Astrocyte (in vitro differentiated cells and primary cell): ENCODE results near the gene HK3. TPM values are rescaled to one million over a fixed set of nuclear protein-coding genes. Genes with fewer than 3 reads are reported as not detected.

Source experiments
- DNase-seq: peaks from one replicate; pipeline ENCODE4 v3.0.0-alpha.2; 2010; ENCODE audit warnings: low read depth
- FAIRE-seq: peaks from 2 replicates; lab custom pipeline; 2011; peaks lifted over from hg19 to GRCh38; lab: Jason Lieb, UNC
- H2AFZ ChIP-seq: 2 replicates; pipeline ENCODE4 v1.6.0; 2012; ENCODE audit warnings: low read depth, low read length, inconsistent platforms
- H3K27ac ChIP-seq: 2 replicates; pipeline ENCODE4 v1.5.1; 2011; ENCODE audit warnings: low read depth, low read length, inconsistent platforms
- H3K27me3 ChIP-seq: 2 replicates; pipeline ENCODE4 v1.6.0; 2011; ENCODE audit warnings: low read length, inconsistent platforms; ENCODE audit not compliant: insufficient read depth
- H3K36me3 ChIP-seq: 2 replicates; pipeline ENCODE4 v1.5.1; 2011; ENCODE audit warnings: low read length, inconsistent platforms; ENCODE audit not compliant: insufficient read depth
- H3K4me1 ChIP-seq: 2 replicates; pipeline ENCODE4 v1.5.1; 2011; ENCODE audit warnings: low read length, inconsistent platforms; ENCODE audit not compliant: insufficient read depth
- H3K4me2 ChIP-seq: 2 replicates; pipeline ENCODE4 v1.6.0; 2012; ENCODE audit warnings: low read length, inconsistent platforms
- H3K4me3 ChIP-seq: 2 replicates; pipeline ENCODE4 v1.5.1; 2011; ENCODE audit warnings: low read depth, mild to moderate bottlenecking, low read length, inconsistent platforms; ENCODE audit not compliant: insufficient read depth
- H3K79me2 ChIP-seq: 2 replicates; pipeline ENCODE4 v1.6.0; 2012; ENCODE audit warnings: mild to moderate bottlenecking, low read length, inconsistent platforms; ENCODE audit not compliant: insufficient read depth
- H3K9ac ChIP-seq: 2 replicates; pipeline ENCODE4 v1.6.0; 2012; ENCODE audit warnings: mild to moderate bottlenecking, low read length, inconsistent platforms
- H3K9me3 ChIP-seq: 2 replicates; pipeline ENCODE4 v1.5.1; 2012; ENCODE audit warnings: low read depth, mild to moderate bottlenecking, low read length, inconsistent platforms; ENCODE audit not compliant: insufficient read depth
- H4K20me1 ChIP-seq: 2 replicates; pipeline ENCODE4 v1.6.0; 2012; ENCODE audit warnings: low read length, inconsistent platforms; ENCODE audit not compliant: insufficient read depth
- H3K27ac Mint-ChIP-seq: one replicate; pipeline ENCODE4 v1.8.0; 2021; ENCODE audit warnings: mild to moderate bottlenecking, mixed read lengths; ENCODE audit not compliant: unreplicated experiment
- H3K27me3 Mint-ChIP-seq: one replicate; pipeline ENCODE4 v1.8.0; 2021; ENCODE audit warnings: low read depth, mixed read lengths; ENCODE audit not compliant: unreplicated experiment
- H3K36me3 Mint-ChIP-seq: one replicate; pipeline ENCODE4 v1.8.0; 2021; ENCODE audit warnings: low read depth, mixed read lengths; ENCODE audit not compliant: unreplicated experiment
- H3K4me1 Mint-ChIP-seq: one replicate; pipeline ENCODE4 v1.8.0; 2021; ENCODE audit warnings: low read depth, mixed read lengths; ENCODE audit not compliant: unreplicated experiment
- H3K4me3 Mint-ChIP-seq: one replicate; pipeline ENCODE4 v1.8.0; 2021; ENCODE audit warnings: mild to moderate bottlenecking, moderate library complexity, mixed read lengths; ENCODE audit not compliant: unreplicated experiment
- H3K9me3 Mint-ChIP-seq: one replicate; pipeline ENCODE4 v1.8.0; 2021; ENCODE audit warnings: mild to moderate bottlenecking, mixed read lengths; ENCODE audit not compliant: unreplicated experiment
- CTCF ChIP-seq: IDR thresholded peaks from 2 replicates; pipeline ENCODE4 v1.5.1; 2011; ENCODE audit warnings: low read depth, mild to moderate bottlenecking, inconsistent platforms, low read length, moderate library complexity; ENCODE audit not compliant: insufficient read depth
- EZH2 ChIP-seq: IDR thresholded peaks from 2 replicates; pipeline ENCODE4 v1.6.1; 2012; ENCODE audit warnings: mild to moderate bottlenecking, low read length, inconsistent platforms; ENCODE audit not compliant: insufficient read depth
- total RNA-seq: library from RNA; stranded (reverse); gene quantifications from 2 replicates; pipeline ENCODE4 v1.2.1, GENCODE V29; 2021

Gene HK3
- total RNA-seq, 1 donor from 2014 or later = not detected

- no peaks in the 10 kb centered on the region for H3K36me3 ChIP-seq
- H3K4me2 ChIP-seq = no peak overlapping the region
- Mint-ChIP-seq H3K4me1 (no peaks in the 10 kb centered on the region), H3K27ac (no peak overlapping the region), H3K36me3 (peaks cover 2% of the 10 kb centered on the region), H3K27me3 (peaks cover 88% of the 10 kb centered on the region), H3K9me3 (peaks cover 4% of the 10 kb centered on the region), H3K4me3 (no peak overlapping the region)
- peak; percentile 73 for DNase-seq
- no peak for FAIRE-seq
- H4K20me1 ChIP-seq = no peaks in the 10 kb centered on the region
- H3K4me1 ChIP-seq = no peaks in the 10 kb centered on the region
- no peaks in the 10 kb centered on the region for H3K9me3 ChIP-seq
- no peak overlapping the region for H2AFZ ChIP-seq
- no peaks in the 10 kb centered on the region for H3K79me2 ChIP-seq
- no peak overlapping the region for H3K9ac ChIP-seq
- H3K27ac ChIP-seq = no peak overlapping the region
- no peak overlapping the region for H3K4me3 ChIP-seq
- no peak for TF ChIP-seq CTCF
- TF ChIP-seq EZH2 = no peak
- H3K27me3 ChIP-seq = peaks cover 17% of the 10 kb centered on the region
These were observed 61.4 kb downstream of the HK3 start for GRCh38 chr5:176837707-176838115.

GRCh38 chr5:176836811-176837706, 62.1 kb downstream of the HK3 start:
- Mint-ChIP-seq H3K4me3 (no peak overlapping the region), H3K4me1 (no peaks in the 10 kb centered on the region), H3K36me3 (peaks cover 2% of the 10 kb centered on the region), H3K27ac (no peak overlapping the region), H3K9me3 (peaks cover 4% of the 10 kb centered on the region), H3K27me3 (peaks cover 94% of the 10 kb centered on the region)
- Histone ChIP-seq H3K4me1 (no peaks in the 10 kb centered on the region), H3K4me2 (no peak overlapping the region), H3K79me2 (no peaks in the 10 kb centered on the region), H3K36me3 (no peaks in the 10 kb centered on the region), H3K27ac (no peak overlapping the region), H3K27me3 (peaks cover 17% of the 10 kb centered on the region), H4K20me1 (no peaks in the 10 kb centered on the region), H3K9ac (no peak overlapping the region), H2AFZ (no peak overlapping the region), H3K9me3 (no peaks in the 10 kb centered on the region), H3K4me3 (no peak overlapping the region)
- no peak for DNase-seq
- no peak for FAIRE-seq
- TF ChIP-seq EZH2 = no peak
- TF ChIP-seq CTCF = no peak

GRCh38 chr5:176835918-176836317, 63.2 kb downstream of the HK3 start:
- Histone ChIP-seq H3K4me2 (no peak overlapping the region), H3K79me2 (no peaks in the 10 kb centered on the region), H3K36me3 (no peaks in the 10 kb centered on the region), H4K20me1 (no peaks in the 10 kb centered on the region), H3K9ac (no peak overlapping the region), H3K9me3 (no peaks in the 10 kb centered on the region), H3K4me1 (no peaks in the 10 kb centered on the region), H3K4me3 (no peak overlapping the region), H3K27ac (no peak overlapping the region), H2AFZ (no peak overlapping the region), H3K27me3 (peaks cover 12% of the 10 kb centered on the region)
- Mint-ChIP-seq H3K27me3 (peaks cover 91% of the 10 kb centered on the region), H3K9me3 (peaks cover 4% of the 10 kb centered on the region), H3K4me1 (no peaks in the 10 kb centered on the region), H3K27ac (no peak overlapping the region), H3K4me3 (no peak overlapping the region), H3K36me3 (peaks cover under 1% of the 10 kb centered on the region)
- FAIRE-seq (no peak), DNase-seq (no peak)
- TF ChIP-seq EZH2 (no peak), CTCF (no peak)
